ENCODE data around the gene WTIP. TPM values are rescaled to one million over a fixed set of nuclear protein-coding genes. Genes with fewer than 3 reads are reported as not detected.
A peak's percentile ranks its signal among the peaks of the same experiment; 100 is the strongest.
"Not testable (repeated sequence)": the region's sequence is repeated elsewhere in the genome, so short reads cannot be mapped to it uniquely, and the experiment has no call there.

WTIP gene
- total RNA-seq, 4 donors from 2014 or later = 1.6 to 8.1 (median 2.9) TPM

DNA sequence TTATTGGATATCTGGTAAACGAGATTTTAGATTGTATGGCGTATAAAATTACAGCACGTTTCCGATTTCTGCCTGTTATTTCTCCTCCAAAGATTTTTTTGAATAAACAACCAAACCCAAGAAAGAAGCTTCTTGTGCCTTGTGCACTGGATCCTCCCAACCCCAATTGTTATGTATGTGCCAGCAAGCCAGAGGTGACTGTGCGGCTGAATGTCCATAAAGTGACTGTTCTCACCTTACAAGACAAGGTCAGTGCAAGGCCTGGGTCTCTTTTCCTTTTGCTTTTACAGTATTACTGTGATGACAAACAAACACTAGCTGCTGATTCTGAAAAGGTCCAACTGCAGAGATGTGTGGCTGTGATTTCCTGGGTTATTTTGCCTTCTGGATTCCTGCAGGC lies 22.9 kb upstream of the WTIP start:
- peak in 1 of 2 donors; percentile 37 for DNase-seq
- ATAC-seq = peak; percentile 32 to 33
- Histone ChIP-seq H3K36me3 (peaks cover 0 to 61% of the 10 kb centered on the region in 2 donors), H3K27me3 (no peaks in the 10 kb centered on the region), H3K4me1 (peaks cover 51 to 56% of the 10 kb centered on the region in 2 donors), H3K4me3 (no peak overlapping the region), H3K27ac (peak overlapping the region; percentile 86 to 92 (median 89)), H3K9me3 (no peaks in the 10 kb centered on the region)
- in situ Hi-C loops (cut with MboI; ENCODE audit: low sequenced_read_pairs in 4 of 4) = no loop called here
- intact Hi-C loops (cut with DNase I; ENCODE audit: low total_unique reads) = no loop called here
- no peak for TF ChIP-seq POLR2A (IDR thresholded peaks at IDR 0.05)
- TF ChIP-seq, protein P1, sequence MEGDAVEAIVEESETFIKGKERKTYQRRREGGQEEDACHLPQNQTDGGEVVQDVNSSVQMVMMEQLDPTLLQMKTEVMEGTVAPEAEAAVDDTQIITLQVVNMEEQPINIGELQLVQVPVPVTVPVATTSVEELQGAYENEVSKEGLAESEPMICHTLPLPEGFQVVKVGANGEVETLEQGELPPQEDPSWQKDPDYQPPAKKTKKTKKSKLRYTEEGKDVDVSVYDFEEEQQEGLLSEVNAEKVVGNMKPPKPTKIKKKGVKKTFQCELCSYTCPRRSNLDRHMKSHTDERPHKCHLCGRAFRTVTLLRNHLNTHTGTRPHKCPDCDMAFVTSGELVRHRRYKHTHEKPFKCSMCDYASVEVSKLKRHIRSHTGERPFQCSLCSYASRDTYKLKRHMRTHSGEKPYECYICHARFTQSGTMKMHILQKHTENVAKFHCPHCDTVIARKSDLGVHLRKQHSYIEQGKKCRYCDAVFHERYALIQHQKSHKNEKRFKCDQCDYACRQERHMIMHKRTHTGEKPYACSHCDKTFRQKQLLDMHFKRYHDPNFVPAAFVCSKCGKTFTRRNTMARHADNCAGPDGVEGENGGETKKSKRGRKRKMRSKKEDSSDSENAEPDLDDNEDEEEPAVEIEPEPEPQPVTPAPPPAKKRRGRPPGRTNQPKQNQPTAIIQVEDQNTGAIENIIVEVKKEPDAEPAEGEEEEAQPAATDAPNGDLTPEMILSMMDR (IDR thresholded peaks at IDR 0.05 in 4 of 5, conservative IDR thresholded peaks at IDR 0.05 in 1 of 5) = no peak

DNA sequence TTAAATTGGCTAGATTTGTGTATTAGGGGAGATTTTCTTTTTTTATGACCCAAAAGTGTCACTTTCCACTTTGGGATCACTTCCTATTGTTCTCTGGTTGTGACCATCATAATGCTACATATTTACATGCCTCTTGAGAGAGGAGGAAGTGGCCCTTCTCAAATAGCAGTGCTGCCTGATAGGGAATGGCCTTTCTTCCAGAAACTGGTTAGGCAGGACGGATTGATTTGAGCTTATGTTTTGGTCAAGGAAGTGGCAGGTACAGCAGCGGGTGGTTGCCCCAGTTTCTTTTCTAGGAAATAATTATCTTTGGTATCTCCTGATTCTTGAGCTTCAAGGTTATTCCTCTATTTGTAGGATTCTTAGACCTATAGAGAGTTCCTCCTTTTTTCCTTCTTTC lies 21.9 kb upstream of the WTIP start:
- intact Hi-C loops (cut with DNase I; ENCODE audit: low total_unique reads) (no loop called here), in situ Hi-C loops (cut with MboI; ENCODE audit: low sequenced_read_pairs in 4 of 4) (no loop called here)
- Histone ChIP-seq H3K36me3 (peaks cover 0 to 61% of the 10 kb centered on the region in 2 donors), H3K27me3 (no peaks in the 10 kb centered on the region), H3K4me1 (peaks cover 51 to 56% of the 10 kb centered on the region in 2 donors), H3K9me3 (no peaks in the 10 kb centered on the region), H3K4me3 (no peak overlapping the region), H3K27ac (peak overlapping the region; percentile 86 to 92 (median 89))
- ATAC-seq (no peak), DNase-seq (no peak)
- TF ChIP-seq, protein P1 (IDR thresholded peaks at IDR 0.05 in 4 of 5, conservative IDR thresholded peaks at IDR 0.05 in 1 of 5) = no peak
- TF ChIP-seq POLR2A (IDR thresholded peaks at IDR 0.05) = no peak

DNA sequence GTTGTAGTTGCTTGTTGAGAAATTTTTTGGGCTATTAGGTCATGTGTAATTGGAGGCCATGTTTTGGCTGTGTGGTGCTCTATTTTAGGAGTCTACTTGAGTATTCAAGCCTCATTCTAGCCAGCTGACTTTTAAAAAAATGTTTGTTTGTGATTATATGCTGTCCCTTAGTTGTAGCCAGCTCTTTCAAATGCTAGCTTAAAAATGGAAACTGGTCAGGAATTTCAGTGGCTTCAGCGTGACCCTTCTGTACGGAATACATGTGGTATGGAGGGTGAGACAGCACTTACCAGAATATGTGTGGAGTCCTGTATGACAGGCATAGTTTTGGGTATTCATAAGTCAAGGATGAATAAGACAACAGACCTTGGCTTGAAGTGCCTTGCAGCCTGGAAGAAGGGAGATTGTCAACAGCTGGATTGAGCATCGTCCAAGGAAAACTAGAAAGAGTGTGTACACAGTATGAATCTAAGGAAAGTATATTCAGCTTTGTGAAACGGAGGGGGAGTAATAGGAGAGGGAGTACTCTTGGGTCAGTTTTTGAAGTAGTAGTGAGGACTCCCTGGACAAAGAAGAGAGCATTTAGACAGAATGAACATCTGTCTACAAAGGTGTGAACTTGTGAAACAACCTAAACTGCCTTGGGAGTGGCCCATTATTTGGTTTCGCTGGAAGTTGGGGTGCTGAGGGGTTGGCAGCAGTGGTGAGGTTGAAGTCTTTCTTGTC lies 20.0 kb upstream of the WTIP start:
- H3K27ac ChIP-seq = peak overlapping the region; percentile 86 to 92 (median 89)
- in situ Hi-C loops (cut with MboI; ENCODE audit: low sequenced_read_pairs in 4 of 4) = no loop called here
- peaks cover 51 to 54% of the 10 kb centered on the region in 2 donors for H3K4me1 ChIP-seq
- H3K4me3 ChIP-seq = peak overlapping the region in 1 of 4 donors; percentile 12
- no peaks in the 10 kb centered on the region for H3K27me3 ChIP-seq
- DNase-seq = peak; percentile 20 to 36
- H3K9me3 ChIP-seq = no peaks in the 10 kb centered on the region
- intact Hi-C loops (cut with DNase I; ENCODE audit: low total_unique reads) = loop anchor here (1.0 kb wide), 1 partner anchor 32 kb away; no protein-coding TSS in a partner anchor
- peak; percentile 80 to 93 for ATAC-seq
- peaks cover 3 to 69% of the 10 kb centered on the region in 2 donors for H3K36me3 ChIP-seq
- no peak for TF ChIP-seq POLR2A (IDR thresholded peaks at IDR 0.05)
- TF ChIP-seq, protein P1 (IDR thresholded peaks at IDR 0.05 in 4 of 5, conservative IDR thresholded peaks at IDR 0.05 in 1 of 5) = no peak

DNA sequence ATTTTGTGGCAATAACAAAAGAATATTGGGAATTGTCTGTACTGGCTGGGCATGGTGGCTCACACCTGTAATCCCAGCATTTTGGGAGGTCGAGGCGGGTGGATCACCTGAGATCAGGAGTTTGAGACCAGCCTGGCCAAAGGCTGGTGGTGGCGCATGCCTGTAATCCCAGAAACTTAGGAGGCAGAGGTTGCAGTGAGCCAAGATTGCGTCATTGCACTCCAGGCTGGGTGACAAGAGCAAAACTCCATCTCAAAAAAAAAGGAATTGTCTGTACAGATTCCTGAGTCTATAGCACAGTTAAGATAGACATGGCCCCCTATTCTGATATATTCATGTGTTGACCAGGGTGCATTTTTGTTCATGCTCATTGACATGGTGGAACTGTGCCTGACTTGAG lies 16.8 kb upstream of the WTIP start:
- in situ Hi-C loops (cut with MboI; ENCODE audit: low sequenced_read_pairs in 4 of 4); DNase-seq; H3K27me3 ChIP-seq; H3K9me3 ChIP-seq; H3K4me3 ChIP-seq; ATAC-seq: not testable (repeated sequence)
- peaks cover 31 to 34% of the 10 kb centered on the region in 2 donors for H3K4me1 ChIP-seq
- H3K27ac ChIP-seq = peak overlapping the region in 2 of 4 donors; percentile 15 to 21
- intact Hi-C loops (cut with DNase I; ENCODE audit: low total_unique reads) = loop anchor here (5.0 kb wide), 1 partner anchor 38 kb away; no protein-coding TSS in a partner anchor
- peaks cover 11 to 90% of the 10 kb centered on the region in 2 donors for H3K36me3 ChIP-seq

DNA sequence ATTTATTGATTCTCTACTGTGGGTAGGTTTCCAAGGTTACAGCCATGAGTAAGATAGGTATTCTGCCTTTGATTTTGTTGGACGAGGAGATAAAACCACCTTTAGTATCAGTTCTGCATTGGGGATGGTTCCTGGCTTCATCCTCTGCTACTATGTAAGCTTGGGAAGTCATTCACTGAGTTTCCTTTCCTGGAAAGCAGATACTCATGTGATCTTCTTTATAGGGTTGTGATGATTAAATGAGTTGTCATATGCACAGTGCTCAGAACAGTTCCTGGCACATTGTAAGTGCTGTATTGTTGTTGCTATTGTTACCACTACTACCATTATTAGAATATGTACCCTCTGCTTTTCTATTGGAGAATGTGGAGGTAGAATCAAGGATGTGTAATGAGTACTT lies 13.1 kb upstream of the WTIP start:
- Histone ChIP-seq H3K36me3 (peaks cover 11 to 99% of the 10 kb centered on the region in 2 donors), H3K9me3 (no peaks in the 10 kb centered on the region), H3K27ac (peak overlapping the region in 2 of 4 donors; percentile 18 to 31), H3K27me3 (no peaks in the 10 kb centered on the region), H3K4me1 (peaks cover 0 to 6% of the 10 kb centered on the region in 2 donors), H3K4me3 (no peak overlapping the region)
- intact Hi-C loops (cut with DNase I; ENCODE audit: low total_unique reads) (loop anchor here (5.0 kb wide), 1 partner anchor 34 kb away; no protein-coding TSS in a partner anchor), in situ Hi-C loops (cut with MboI; ENCODE audit: low sequenced_read_pairs in 4 of 4) (no loop called here)
- TF ChIP-seq POLR2A (IDR thresholded peaks at IDR 0.05) = no peak
- TF ChIP-seq, protein P1 (IDR thresholded peaks at IDR 0.05 in 4 of 5, conservative IDR thresholded peaks at IDR 0.05 in 1 of 5) = no peak
- DNase-seq (no peak), ATAC-seq (no peak)

DNA sequence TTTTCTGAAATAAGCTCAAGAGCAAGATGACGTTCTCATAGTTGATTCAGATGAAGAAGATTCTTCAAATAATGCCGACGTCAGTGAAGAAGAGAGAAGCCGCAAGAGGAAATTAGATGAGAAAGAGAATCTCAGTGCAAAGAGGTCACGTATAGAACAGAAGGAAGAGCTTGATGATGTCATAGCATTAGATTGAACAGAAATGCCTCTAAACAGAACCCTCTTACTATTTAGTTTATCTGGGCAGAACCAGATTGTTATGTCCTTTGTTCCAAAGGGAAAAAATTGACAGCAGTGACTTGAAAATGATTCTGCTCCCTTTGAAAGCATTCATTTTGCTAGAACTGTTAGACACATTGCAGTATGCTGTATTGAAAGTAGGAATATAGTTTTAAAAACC lies 12.5 kb upstream of the WTIP start:
- H3K27ac ChIP-seq = peak overlapping the region in 1 of 4 donors; percentile 9
- DNase-seq; in situ Hi-C loops (cut with MboI; ENCODE audit: low sequenced_read_pairs in 4 of 4); H3K4me3 ChIP-seq; H3K27me3 ChIP-seq; H3K9me3 ChIP-seq; H3K4me1 ChIP-seq; ATAC-seq: not testable (repeated sequence)
- intact Hi-C loops (cut with DNase I; ENCODE audit: low total_unique reads) = loop anchor here (5.0 kb wide), 1 partner anchor 33 kb away; no protein-coding TSS in a partner anchor
- H3K36me3 ChIP-seq = peaks cover 11 to 95% of the 10 kb centered on the region in 2 donors

Data from gastrocnemius medialis (tissue), 4 donors.